Measurements from ENCODE around the gene LY9.
"Not testable (repeated sequence)": the region's sequence is repeated elsewhere in the genome, so short reads cannot be mapped to it uniquely, and the experiment has no call there.

The LY9 gene

GRCh38 chr1:160868141-160868540, 72.2 kb downstream of the LY9 start:
- DNase-seq: no peak

GRCh38 chr1:160874935-160875334, 79.0 kb downstream of the LY9 start:
- no peak for DNase-seq

GRCh38 chr1:160875591-160875990, 79.6 kb downstream of the LY9 start:
- DNase-seq: not testable (repeated sequence)

GRCh38 chr1:160876311-160876710, 80.3 kb downstream of the LY9 start:
- DNase-seq: no peak

- no peak for DNase-seq
Measured at GRCh38 chr1:160877221-160877620, 81.2 kb downstream of the LY9 start.
